HEK293T (cell line): ENCODE results near the gene CACHD1.

Source experiments
- ARNT ChIP-seq: fragments of 450-650 bp; IDR thresholded peaks from 2 replicates; pipeline ENCODE4 v1.6.1; 2017; ENCODE audit warnings: mild to moderate bottlenecking
- BHLHE40 ChIP-seq: fragments of 450-650 bp; IDR thresholded peaks from 2 replicates; pipeline ENCODE4 v1.6.1; 2016; ENCODE audit warnings: mild to moderate bottlenecking, moderate library complexity, borderline replicate concordance
- FOXA1 ChIP-seq: fragments of 450-650 bp; IDR thresholded peaks from 2 replicates; pipeline ENCODE4 v1.6.1; 2016; ENCODE audit warnings: mild to moderate bottlenecking
- FOXK2 ChIP-seq: fragments of 450-650 bp; IDR thresholded peaks from 2 replicates; pipeline ENCODE4 v1.6.1; 2016; ENCODE audit warnings: mild to moderate bottlenecking
- FOXM1 ChIP-seq: fragments of 450-650 bp; IDR thresholded peaks from 2 replicates; pipeline ENCODE4 v1.6.1; 2017; ENCODE audit warnings: mild to moderate bottlenecking, borderline replicate concordance
- HDGF ChIP-seq: fragments of 450-650 bp; IDR thresholded peaks from 2 replicates; pipeline ENCODE4 v1.6.1; 2017; ENCODE audit warnings: antibody characterized with exemption, borderline replicate concordance
- SP1 ChIP-seq: fragments of 450-650 bp; IDR thresholded peaks from 2 replicates; pipeline ENCODE4 v1.6.1; 2017
- SUZ12 ChIP-seq: fragments of 450-650 bp; IDR thresholded peaks from 2 replicates; pipeline ENCODE4 v1.6.1; 2016; ENCODE audit warnings: mild to moderate bottlenecking

GRCh38 chr1:64472040-64472376 is 2.1 kb downstream of the CACHD1 start:
- no peak for TF ChIP-seq SP1
- no peak for TF ChIP-seq FOXK2
- TF ChIP-seq FOXM1 = no peak
- TF ChIP-seq HDGF = no peak
- TF ChIP-seq SUZ12 = no peak
- no peak for TF ChIP-seq ARNT
- TF ChIP-seq FOXA1 = no peak
- no peak for TF ChIP-seq BHLHE40
